Neural progenitor cell (in vitro differentiated cells): ENCODE results near the gene MYH6.

Experiments used
- CTCF ChIP-seq: fragments of 200-600 bp; sonication (generic); IDR thresholded peaks from 2 replicates; pipeline ENCODE4 v1.5.1; 2017; ENCODE audit warnings: antibody characterized with exemption, mild to moderate bottlenecking
- EZH2 ChIP-seq: fragments of 200-600 bp; sonication (generic); IDR thresholded peaks from 2 replicates; pipeline ENCODE4 v1.6.1; 2017; ENCODE audit warnings: antibody characterized with exemption, mild to moderate bottlenecking, moderate library complexity

GRCh38 chr14:23344481-23344880 lies 63.6 kb downstream of the MYH6 start:
- no peak for TF ChIP-seq EZH2
- TF ChIP-seq CTCF: no peak
